Ishikawa (cell line): ENCODE measurements around the gene STX18.

Experiments used
- CEBPB ChIP-seq: IDR thresholded peaks from 2 replicates; pipeline ENCODE4 v1.6.1; 2012
- CREB1 ChIP-seq: IDR thresholded peaks from 2 replicates; pipeline ENCODE4 v1.6.1; 2012; ENCODE audit warnings: low read depth
- EGR1 ChIP-seq: IDR thresholded peaks from 2 replicates; pipeline ENCODE4 v1.6.1; 2012
- EP300 ChIP-seq: IDR thresholded peaks from 2 replicates; pipeline ENCODE4 v1.6.1; 2012; ENCODE audit warnings: borderline replicate concordance
- NFIC ChIP-seq: IDR thresholded peaks from 2 replicates; pipeline ENCODE4 v1.6.1; 2012
- RAD21 ChIP-seq: IDR thresholded peaks from 2 replicates; pipeline ENCODE4 v1.6.1; 2012; ENCODE audit warnings: low read depth
- TAF1 ChIP-seq: IDR thresholded peaks from 2 replicates; pipeline ENCODE4 v1.6.1; 2012; ENCODE audit warnings: low read depth, mild to moderate bottlenecking
- TEAD4 ChIP-seq: IDR thresholded peaks from 2 replicates; pipeline ENCODE4 v1.6.1; 2012
- YY1 ChIP-seq: IDR thresholded peaks from 2 replicates; pipeline ENCODE4 v1.6.1; 2012; ENCODE audit warnings: low read depth
- ZBTB7A ChIP-seq: IDR thresholded peaks from 2 replicates; pipeline ENCODE4 v1.6.1; 2012; ENCODE audit warnings: low read depth
- TF ChIP-seq, protein P1 (sequence below): IDR thresholded peaks from 2 replicates; pipeline ENCODE4 v1.6.1; 2012
- TF ChIP-seq, protein P2 (sequence below): IDR thresholded peaks from 2 replicates; pipeline ENCODE4 v1.6.1; 2012; ENCODE audit warnings: low read depth, mild to moderate bottlenecking

DNA sequence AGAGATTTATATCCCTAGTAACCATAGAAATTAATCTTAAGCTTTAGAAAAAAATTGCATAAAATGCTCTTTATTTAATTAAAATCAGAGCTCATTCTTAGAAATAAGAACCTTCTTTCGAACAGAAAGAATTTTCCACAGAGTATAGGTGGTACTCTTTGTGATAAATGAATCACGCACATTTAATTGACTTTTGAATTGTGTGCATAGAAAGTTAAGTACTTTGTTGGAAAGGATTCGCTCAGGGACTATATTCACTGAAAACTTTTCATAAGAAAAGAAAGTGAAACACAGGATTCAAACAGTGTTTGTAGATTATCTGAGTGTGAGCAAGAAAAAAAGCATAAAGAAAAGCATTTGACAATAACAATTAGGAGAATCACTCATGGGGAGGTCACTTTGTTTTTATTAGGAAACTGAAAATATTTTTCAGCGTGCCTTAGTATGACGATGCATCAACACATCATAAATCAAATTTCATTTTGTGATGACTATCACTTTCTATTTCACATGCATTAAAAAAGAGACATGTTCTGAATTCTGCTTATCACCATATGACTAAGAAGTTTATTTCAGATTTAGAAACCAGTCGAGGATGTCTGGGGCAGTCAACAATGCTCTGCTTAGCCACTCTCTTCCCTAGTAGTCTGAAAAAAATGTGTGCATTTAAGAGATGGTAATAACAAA lies 49.5 kb downstream of the STX18 start:
- TF ChIP-seq, protein P1, sequence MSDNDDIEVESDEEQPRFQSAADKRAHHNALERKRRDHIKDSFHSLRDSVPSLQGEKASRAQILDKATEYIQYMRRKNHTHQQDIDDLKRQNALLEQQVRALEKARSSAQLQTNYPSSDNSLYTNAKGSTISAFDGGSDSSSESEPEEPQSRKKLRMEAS: no peak
- no peak for TF ChIP-seq EGR1
- TF ChIP-seq ZBTB7A: no peak
- TF ChIP-seq TAF1: no peak
- TF ChIP-seq YY1: no peak
- TF ChIP-seq EP300: no peak
- no peak for TF ChIP-seq RAD21
- no peak for TF ChIP-seq TEAD4
- TF ChIP-seq NFIC: no peak
- no peak for TF ChIP-seq CEBPB
- TF ChIP-seq, protein P2, sequence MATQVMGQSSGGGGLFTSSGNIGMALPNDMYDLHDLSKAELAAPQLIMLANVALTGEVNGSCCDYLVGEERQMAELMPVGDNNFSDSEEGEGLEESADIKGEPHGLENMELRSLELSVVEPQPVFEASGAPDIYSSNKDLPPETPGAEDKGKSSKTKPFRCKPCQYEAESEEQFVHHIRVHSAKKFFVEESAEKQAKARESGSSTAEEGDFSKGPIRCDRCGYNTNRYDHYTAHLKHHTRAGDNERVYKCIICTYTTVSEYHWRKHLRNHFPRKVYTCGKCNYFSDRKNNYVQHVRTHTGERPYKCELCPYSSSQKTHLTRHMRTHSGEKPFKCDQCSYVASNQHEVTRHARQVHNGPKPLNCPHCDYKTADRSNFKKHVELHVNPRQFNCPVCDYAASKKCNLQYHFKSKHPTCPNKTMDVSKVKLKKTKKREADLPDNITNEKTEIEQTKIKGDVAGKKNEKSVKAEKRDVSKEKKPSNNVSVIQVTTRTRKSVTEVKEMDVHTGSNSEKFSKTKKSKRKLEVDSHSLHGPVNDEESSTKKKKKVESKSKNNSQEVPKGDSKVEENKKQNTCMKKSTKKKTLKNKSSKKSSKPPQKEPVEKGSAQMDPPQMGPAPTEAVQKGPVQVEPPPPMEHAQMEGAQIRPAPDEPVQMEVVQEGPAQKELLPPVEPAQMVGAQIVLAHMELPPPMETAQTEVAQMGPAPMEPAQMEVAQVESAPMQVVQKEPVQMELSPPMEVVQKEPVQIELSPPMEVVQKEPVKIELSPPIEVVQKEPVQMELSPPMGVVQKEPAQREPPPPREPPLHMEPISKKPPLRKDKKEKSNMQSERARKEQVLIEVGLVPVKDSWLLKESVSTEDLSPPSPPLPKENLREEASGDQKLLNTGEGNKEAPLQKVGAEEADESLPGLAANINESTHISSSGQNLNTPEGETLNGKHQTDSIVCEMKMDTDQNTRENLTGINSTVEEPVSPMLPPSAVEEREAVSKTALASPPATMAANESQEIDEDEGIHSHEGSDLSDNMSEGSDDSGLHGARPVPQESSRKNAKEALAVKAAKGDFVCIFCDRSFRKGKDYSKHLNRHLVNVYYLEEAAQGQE: no peak
- no peak for TF ChIP-seq CREB1
